CD4-positive, alpha-beta T cell (primary cell): ENCODE data around the gene DCDC2C. TPM values are rescaled to one million over a fixed set of nuclear protein-coding genes. Genes with fewer than 3 reads are reported as not detected.

Experiments
- ATAC-seq: fragments of 200-7000 bp; cut with Tn5 transposase; one replicate; pipeline ENCODE4 v1.10.0; 2022; ENCODE audit warnings: mild to moderate bottlenecking; ENCODE audit not compliant: poor library complexity
- CTCF ChIA-PET: fragments of 350-600 bp; sonication (Branson Sonifier 250); formaldehyde crosslinking; loops from one replicate; lab custom pipeline; 2021; ENCODE audit warnings: antibody characterized with exemption, inconsistent platforms; lab: Charles Lee
- POLR2A ChIA-PET: fragments of 350-600 bp; sonication (Branson Sonifier 250); formaldehyde crosslinking; loops from one replicate; lab custom pipeline; 2021; ENCODE audit warnings: antibody characterized with exemption, inconsistent platforms; lab: Charles Lee
- DNase-seq, 14 experiments: peaks; one replicate each; pipeline ENCODE4 v3.0.0-alpha.2; 2013 to 2020; ENCODE audit warnings: mixed read lengths in 2 of 14
- H3K27ac ChIP-seq, 2 donors: one replicate each; pipeline versions ENCODE4 v1.5.1 to v1.7.0; 2013; ENCODE audit warnings: low read length in 2 of 2, low read depth in 1 of 2, mild to moderate bottlenecking in 1 of 2
- H3K27me3 ChIP-seq, 2 experiments: 1 replicate in 1 of 2; 2 replicates in 1 of 2; pipeline versions ENCODE4 v1.6.1 to v1.7.0; 2013; ENCODE audit warnings: low read length in 2 of 2, control low read depth in 1 of 2, mild to moderate bottlenecking in 1 of 2, moderate library complexity in 1 of 2; ENCODE audit not compliant: insufficient read depth in 2 of 2, control insufficient read depth in 1 of 2
- H3K36me3 ChIP-seq: one replicate; pipeline ENCODE4 v1.6.1; 2013; ENCODE audit warnings: low read length, control low read depth; ENCODE audit not compliant: insufficient read depth
- H3K4me1 ChIP-seq: one replicate; pipeline ENCODE4 v1.6.1; 2013; ENCODE audit warnings: low read length, control low read depth; ENCODE audit not compliant: insufficient read depth
- H3K4me3 ChIP-seq: one replicate; pipeline ENCODE4 v1.5.1; 2013; ENCODE audit warnings: mild to moderate bottlenecking, low read length, moderate library complexity
- H3K9me3 ChIP-seq, 2 experiments: 1 replicate in 1 of 2; 2 replicates in 1 of 2; pipeline versions ENCODE4 v1.6.1 to v1.7.0; 2013; ENCODE audit warnings: low read length in 2 of 2, mild to moderate bottlenecking in 2 of 2, control low read depth in 1 of 2, moderate library complexity in 1 of 2; ENCODE audit not compliant: control insufficient read depth in 1 of 2, insufficient read depth in 1 of 2
- H3K27ac Mint-ChIP-seq: one replicate; pipeline ENCODE4 v1.8.0; 2020; ENCODE audit warnings: mixed read lengths
- H3K27me3 Mint-ChIP-seq: one replicate; pipeline ENCODE4 v1.8.0; 2021; ENCODE audit warnings: mixed read lengths
- H3K36me3 Mint-ChIP-seq: one replicate; pipeline ENCODE4 v1.8.0; 2021; ENCODE audit warnings: low read depth, mixed read lengths
- H3K4me1 Mint-ChIP-seq: one replicate; pipeline ENCODE4 v1.8.0; 2021; ENCODE audit warnings: low read depth, mixed read lengths
- H3K4me3 Mint-ChIP-seq: one replicate; pipeline ENCODE4 v1.8.0; 2020; ENCODE audit warnings: mild to moderate bottlenecking, mixed read lengths
- H3K9me3 Mint-ChIP-seq: one replicate; pipeline ENCODE4 v1.8.0; 2020; ENCODE audit warnings: mixed read lengths
- intact Hi-C, 2 experiments: fragments of 100-400 bp; cut with DNase I in 1 of 2; cut with micrococcal nuclease in 1 of 2; formaldehyde crosslinking; loops; one replicate each; pipeline versions ENCODE4 v1.15.1 to v1.9.0; 2023 to 2025; cut with DNase I, micrococcal nuclease
- total RNA-seq, 174 experiments: library from RNA in 2 of 174; stranded (reverse) in 2 of 174; gene quantifications; one replicate each; pipeline ENCODE4 v1.2.3 and lab custom pipeline; 2021 to 2026
- TF ChIP-seq, protein P1 (sequence below): fragments of 200-600 bp; IDR thresholded peaks from one replicate; pipeline ENCODE4 v1.8.0; 2022; ENCODE audit warnings: antibody characterized with exemption, mild to moderate bottlenecking

Gene DCDC2C
- total RNA-seq, 2 experiments from 2014 or later, result not detected

DNA sequence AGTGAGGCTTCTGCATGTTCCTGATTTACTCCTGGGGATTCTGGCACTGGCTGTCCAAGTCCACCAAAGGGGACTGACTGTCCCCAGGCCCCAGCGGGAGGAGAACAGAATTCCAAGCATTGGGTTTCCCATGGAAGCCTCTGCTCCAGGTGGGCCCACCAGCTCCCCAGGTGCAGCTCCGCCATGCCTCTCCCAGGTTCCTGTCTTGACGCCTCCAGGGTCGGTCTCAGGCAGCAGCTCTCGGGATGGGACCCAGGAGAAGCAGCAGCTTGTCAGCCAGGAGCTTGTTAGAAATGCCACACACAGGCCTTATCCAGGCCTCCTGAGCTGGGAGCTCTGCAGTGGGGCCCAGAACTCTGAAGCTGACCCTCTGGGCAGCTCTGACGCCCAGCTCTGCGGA lies 47.9 kb downstream of the DCDC2C start:
- intact Hi-C loops, result no loop called here
- ChIA-PET POLR2A (no interaction called here), CTCF (no interaction called here)
- ATAC-seq (no peak), DNase-seq (no peak)
- H3K27me3 Mint-ChIP-seq, result peaks cover 19% of the 10 kb centered on the region
- Histone ChIP-seq H3K4me1 (no peaks in the 10 kb centered on the region), H3K27me3 (peaks cover 0 to 2% of the 10 kb centered on the region in 2 experiments), H3K36me3 (no peaks in the 10 kb centered on the region), H3K9me3 (peaks cover 0 to 5% of the 10 kb centered on the region in 2 experiments), H3K4me3 (no peak overlapping the region), H3K27ac (no peak overlapping the region)
- H3K4me3 Mint-ChIP-seq, result no peak overlapping the region
- no peaks in the 10 kb centered on the region for H3K4me1 Mint-ChIP-seq
- H3K36me3 Mint-ChIP-seq, result no peaks in the 10 kb centered on the region
- no peaks in the 10 kb centered on the region for H3K9me3 Mint-ChIP-seq
- TF ChIP-seq, protein P1, sequence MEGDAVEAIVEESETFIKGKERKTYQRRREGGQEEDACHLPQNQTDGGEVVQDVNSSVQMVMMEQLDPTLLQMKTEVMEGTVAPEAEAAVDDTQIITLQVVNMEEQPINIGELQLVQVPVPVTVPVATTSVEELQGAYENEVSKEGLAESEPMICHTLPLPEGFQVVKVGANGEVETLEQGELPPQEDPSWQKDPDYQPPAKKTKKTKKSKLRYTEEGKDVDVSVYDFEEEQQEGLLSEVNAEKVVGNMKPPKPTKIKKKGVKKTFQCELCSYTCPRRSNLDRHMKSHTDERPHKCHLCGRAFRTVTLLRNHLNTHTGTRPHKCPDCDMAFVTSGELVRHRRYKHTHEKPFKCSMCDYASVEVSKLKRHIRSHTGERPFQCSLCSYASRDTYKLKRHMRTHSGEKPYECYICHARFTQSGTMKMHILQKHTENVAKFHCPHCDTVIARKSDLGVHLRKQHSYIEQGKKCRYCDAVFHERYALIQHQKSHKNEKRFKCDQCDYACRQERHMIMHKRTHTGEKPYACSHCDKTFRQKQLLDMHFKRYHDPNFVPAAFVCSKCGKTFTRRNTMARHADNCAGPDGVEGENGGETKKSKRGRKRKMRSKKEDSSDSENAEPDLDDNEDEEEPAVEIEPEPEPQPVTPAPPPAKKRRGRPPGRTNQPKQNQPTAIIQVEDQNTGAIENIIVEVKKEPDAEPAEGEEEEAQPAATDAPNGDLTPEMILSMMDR, result no peak
- H3K27ac Mint-ChIP-seq, result no peak overlapping the region

DNA sequence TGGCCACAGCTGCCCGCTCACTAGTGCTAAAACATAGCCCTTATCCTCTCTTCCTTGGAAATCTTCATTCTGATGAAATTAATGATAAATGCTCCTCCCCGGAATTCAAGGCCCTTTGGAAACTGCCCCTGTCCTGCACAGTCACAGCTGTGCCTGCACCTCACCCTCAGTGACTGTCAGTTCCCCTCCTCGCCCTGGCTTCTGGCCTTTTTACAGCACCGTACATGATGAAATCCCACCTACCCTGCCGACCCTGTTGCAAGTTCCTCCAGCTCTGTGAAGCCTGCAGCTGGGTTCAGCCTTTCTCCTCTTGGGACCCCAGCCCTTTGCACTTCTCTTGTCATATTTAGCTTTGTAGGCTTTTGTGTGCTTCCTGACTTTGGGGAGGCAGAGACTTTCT lies 48.4 kb downstream of the DCDC2C start:
- H3K27ac ChIP-seq, result no peak overlapping the region
- peaks cover 0 to 2% of the 10 kb centered on the region in 2 experiments for H3K27me3 ChIP-seq
- H3K4me3 ChIP-seq, result no peak overlapping the region
- ChIA-PET POLR2A (no interaction called here), CTCF (no interaction called here)
- peaks cover 0 to 5% of the 10 kb centered on the region in 2 experiments for H3K9me3 ChIP-seq
- H3K27ac Mint-ChIP-seq, result no peak overlapping the region
- no peaks in the 10 kb centered on the region for H3K4me1 ChIP-seq
- H3K4me3 Mint-ChIP-seq, result no peak overlapping the region
- DNase-seq, result no peak
- H3K36me3 Mint-ChIP-seq, result no peaks in the 10 kb centered on the region
- TF ChIP-seq, protein P1, result no peak
- H3K4me1 Mint-ChIP-seq, result no peaks in the 10 kb centered on the region
- H3K36me3 ChIP-seq, result no peaks in the 10 kb centered on the region
- H3K9me3 Mint-ChIP-seq, result no peaks in the 10 kb centered on the region
- ATAC-seq, result no peak
- H3K27me3 Mint-ChIP-seq, result peaks cover 18% of the 10 kb centered on the region
- intact Hi-C loops, result no loop called here

DNA sequence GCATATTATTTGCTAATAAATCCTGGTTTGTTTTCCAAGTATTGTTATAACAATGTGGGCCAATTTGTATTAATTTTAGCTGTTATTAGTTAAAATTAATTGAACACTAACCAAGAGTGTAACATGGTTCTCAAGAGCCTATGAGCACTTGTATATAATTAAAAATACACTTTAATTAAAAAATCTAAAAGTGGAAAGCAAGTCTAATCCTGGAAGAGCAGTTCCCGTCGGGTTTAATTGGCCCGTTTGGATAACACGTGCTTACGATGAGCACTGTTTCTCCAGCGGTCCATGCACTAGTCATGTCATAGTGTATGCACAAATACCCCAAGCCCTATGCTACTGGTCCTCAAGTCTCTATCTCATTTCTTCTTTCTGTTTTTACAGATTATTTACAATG lies 49.0 kb downstream of the DCDC2C start:
- POLR2A ChIA-PET, result no interaction called here
- Mint-ChIP-seq H3K4me3 (no peak overlapping the region), H3K4me1 (no peaks in the 10 kb centered on the region), H3K9me3 (no peaks in the 10 kb centered on the region), H3K27ac (no peak overlapping the region), H3K36me3 (no peaks in the 10 kb centered on the region), H3K27me3 (peaks cover 18% of the 10 kb centered on the region)
- no peaks in the 10 kb centered on the region for H3K4me1 ChIP-seq
- CTCF ChIA-PET, result no interaction called here
- ATAC-seq, result no peak
- H3K36me3 ChIP-seq, result no peaks in the 10 kb centered on the region
- peaks cover 0 to 2% of the 10 kb centered on the region in 2 experiments for H3K27me3 ChIP-seq
- no peak overlapping the region for H3K4me3 ChIP-seq
- no peak for DNase-seq
- H3K9me3 ChIP-seq, result peaks cover 0 to 5% of the 10 kb centered on the region in 2 experiments
- TF ChIP-seq, protein P1, result no peak
- intact Hi-C loops, result no loop called here
- no peak overlapping the region for H3K27ac ChIP-seq
